Uterus (tissue), 4 donors: Measurements from ENCODE around the gene DDX24. TPM values are rescaled to one million over a fixed set of nuclear protein-coding genes. Genes with fewer than 3 reads are reported as not detected.

ENCODE experiments used
- DNase-seq, 2 donors: peaks; one replicate each; pipeline ENCODE4 v3.0.0-alpha.2; 2019 to 2020
- H3K27ac ChIP-seq, 2 donors: fragments of 200-600 bp; sonication (generic); 1 replicate in 1 of 2; 2 replicates in 1 of 2; pipeline ENCODE4 v1.5.1; 2016 to 2018
- H3K27me3 ChIP-seq, 2 donors: fragments of 200-600 bp; sonication (generic); one replicate each; pipeline ENCODE4 v1.5.1; 2018 to 2019; ENCODE audit warnings: control low read depth in 1 of 2
- H3K36me3 ChIP-seq, 2 donors: fragments of 200-600 bp; sonication (generic); one replicate each; pipeline ENCODE4 v1.5.1; 2019; ENCODE audit warnings: control low read depth in 1 of 2
- H3K4me1 ChIP-seq, 2 donors: fragments of 200-600 bp; sonication (generic); one replicate each; pipeline ENCODE4 v1.5.1; 2018 to 2019; ENCODE audit warnings: control low read depth in 1 of 2
- H3K4me3 ChIP-seq, 2 donors: fragments of 200-600 bp; sonication (generic); 1 replicate in 1 of 2; 2 replicates in 1 of 2; pipeline ENCODE4 v1.5.1; 2018 to 2019; ENCODE audit warnings: mild to moderate bottlenecking in 1 of 2
- H3K9me3 ChIP-seq, 2 donors: fragments of 200-600 bp; sonication (generic); one replicate each; pipeline ENCODE4 v1.5.1; 2019; ENCODE audit warnings: control low read depth in 1 of 2
- POLR2A ChIP-seq, 2 donors: fragments of 450-650 bp; IDR thresholded peaks; one replicate each; pipeline ENCODE4 v1.6.1; 2016; ENCODE audit warnings: antibody characterized with exemption in 2 of 2, mild to moderate bottlenecking in 1 of 2, moderate library complexity in 1 of 2
- intact Hi-C: fragments of 100-400 bp; cut with DNase I; formaldehyde crosslinking; loops from one replicate; pipeline ENCODE4 v1.15.1; 2023; ENCODE audit warnings: low total_unique reads
- total RNA-seq, 4 donors: library from RNA; depleted of rRNA in 3 of 4; stranded (reverse); fragments of >200 nt in 3 of 4; gene quantifications; one replicate each; pipeline versions ENCODE4 v1.1.0 to v1.2.4, GENCODE V29; 2014 to 2023
- TF ChIP-seq, protein P1 (sequence below), 4 experiments: fragments of 200-600 bp in 2 of 4; fragments of 450-650 bp in 2 of 4; sonication (generic) in 2 of 4; IDR thresholded peaks; one replicate each; pipeline ENCODE4 v1.5.1; 2016 to 2019; ENCODE audit warnings: antibody characterized with exemption in 4 of 4, mild to moderate bottlenecking in 2 of 4, moderate library complexity in 1 of 4
- donor health status: DM: yes; HTN: yes; CAD: no.

The DDX24 gene
- total RNA-seq, 4 donors from 2014 or later: 55.6 to 223 (median 116) TPM

GRCh38 chr14:94026889-94027469 lies 54.0 kb downstream of the DDX24 start:
- no peaks in the 10 kb centered on the region for H3K4me1 ChIP-seq
- no peaks in the 10 kb centered on the region for H3K9me3 ChIP-seq
- no peak for DNase-seq
- intact Hi-C loops: no loop called here
- H3K27ac ChIP-seq: no peak overlapping the region
- TF ChIP-seq, protein P1, sequence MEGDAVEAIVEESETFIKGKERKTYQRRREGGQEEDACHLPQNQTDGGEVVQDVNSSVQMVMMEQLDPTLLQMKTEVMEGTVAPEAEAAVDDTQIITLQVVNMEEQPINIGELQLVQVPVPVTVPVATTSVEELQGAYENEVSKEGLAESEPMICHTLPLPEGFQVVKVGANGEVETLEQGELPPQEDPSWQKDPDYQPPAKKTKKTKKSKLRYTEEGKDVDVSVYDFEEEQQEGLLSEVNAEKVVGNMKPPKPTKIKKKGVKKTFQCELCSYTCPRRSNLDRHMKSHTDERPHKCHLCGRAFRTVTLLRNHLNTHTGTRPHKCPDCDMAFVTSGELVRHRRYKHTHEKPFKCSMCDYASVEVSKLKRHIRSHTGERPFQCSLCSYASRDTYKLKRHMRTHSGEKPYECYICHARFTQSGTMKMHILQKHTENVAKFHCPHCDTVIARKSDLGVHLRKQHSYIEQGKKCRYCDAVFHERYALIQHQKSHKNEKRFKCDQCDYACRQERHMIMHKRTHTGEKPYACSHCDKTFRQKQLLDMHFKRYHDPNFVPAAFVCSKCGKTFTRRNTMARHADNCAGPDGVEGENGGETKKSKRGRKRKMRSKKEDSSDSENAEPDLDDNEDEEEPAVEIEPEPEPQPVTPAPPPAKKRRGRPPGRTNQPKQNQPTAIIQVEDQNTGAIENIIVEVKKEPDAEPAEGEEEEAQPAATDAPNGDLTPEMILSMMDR (IDR thresholded peaks at IDR 0.05): no peak
- no peak for TF ChIP-seq POLR2A (IDR thresholded peaks at IDR 0.05)
- H3K36me3 ChIP-seq: no peaks in the 10 kb centered on the region
- no peaks in the 10 kb centered on the region for H3K27me3 ChIP-seq
- H3K4me3 ChIP-seq: peak overlapping the region; percentile 39 to 62

DNA sequence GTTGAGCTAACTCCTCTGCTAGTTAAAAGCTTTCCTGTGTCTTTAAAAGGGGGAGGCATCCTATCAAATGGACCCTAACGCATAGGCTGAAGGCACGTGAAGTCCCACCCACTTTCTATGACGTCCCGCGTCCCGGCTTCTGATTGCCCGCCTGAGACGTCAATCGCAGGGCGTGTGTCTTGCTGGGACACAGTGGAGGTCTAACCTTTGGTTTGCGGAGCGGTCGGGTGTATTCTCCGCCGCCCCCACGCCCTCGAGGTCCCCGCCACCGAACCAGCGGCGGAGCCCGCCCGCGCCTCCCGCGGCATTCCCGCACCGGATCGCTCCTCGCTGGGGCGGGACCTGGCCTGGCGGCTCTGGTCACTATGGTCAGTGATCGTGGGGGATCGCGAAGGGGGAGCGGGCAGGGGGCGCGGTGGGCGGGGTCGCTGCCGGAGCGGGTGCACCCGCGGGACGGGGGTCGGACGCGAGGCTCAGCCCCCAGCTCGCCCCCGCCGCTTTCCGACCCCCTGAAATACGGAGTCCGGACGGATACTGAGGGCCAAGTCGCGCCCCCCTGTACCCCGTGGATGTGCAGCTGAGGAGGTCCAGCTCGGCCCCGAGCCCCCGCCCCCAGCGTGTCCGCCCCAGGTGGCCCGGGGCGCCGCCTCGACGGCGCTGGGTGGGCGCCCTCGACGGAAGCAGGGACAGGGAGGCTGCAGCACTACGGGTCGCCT lies 54.7 kb downstream of the DDX24 start, which contains the start of gene OTUB2:
Gene OTUB2 (plus strand): TSS at position 168 of the 716 bp plus-strand sequence. CDS start 198 bp downstream, at position 366.
- intact Hi-C loops: no loop called here
- Histone ChIP-seq H3K9me3 (no peaks in the 10 kb centered on the region), H3K27me3 (no peaks in the 10 kb centered on the region), H3K27ac (peak within 1 kb of the TSS in 1 of 2 donors; percentile 31), H3K4me1 (no peaks in the 10 kb centered on the region), H3K36me3 (no peaks in the 10 kb centered on the region), H3K4me3 (peak within 1 kb of the TSS; percentile 39 to 62)
- peak; percentile 98 to 99 for DNase-seq
- TF ChIP-seq POLR2A (IDR thresholded peaks at IDR 0.05): no peak
- TF ChIP-seq, protein P1 (IDR thresholded peaks at IDR 0.05): no peak

DNA sequence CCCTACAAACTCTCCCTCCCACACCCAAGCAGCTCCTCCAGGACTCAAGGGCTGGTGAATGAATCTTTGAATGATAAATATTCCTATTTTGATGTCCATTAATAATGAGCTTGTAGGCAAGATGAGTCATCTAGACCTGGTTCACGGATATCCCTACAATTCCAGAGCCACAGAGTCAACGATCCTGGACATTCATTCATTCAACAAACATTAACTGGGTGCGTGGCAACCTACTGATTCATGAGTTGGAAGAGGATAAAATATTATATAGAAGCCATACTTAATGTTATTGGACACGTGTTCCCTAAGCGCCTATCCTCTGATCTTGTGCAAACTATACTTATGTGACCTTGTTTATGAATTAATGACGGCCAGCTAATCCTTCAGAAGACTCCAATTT lies 55.3 kb downstream of the DDX24 start:
- H3K9me3 ChIP-seq: no peaks in the 10 kb centered on the region
- H3K36me3 ChIP-seq: no peaks in the 10 kb centered on the region
- H3K27ac ChIP-seq: no peak overlapping the region
- no peak for DNase-seq
- H3K4me1 ChIP-seq: no peaks in the 10 kb centered on the region
- H3K4me3 ChIP-seq: peak overlapping the region in 1 of 2 donors; percentile 17
- intact Hi-C loops: no loop called here
- no peaks in the 10 kb centered on the region for H3K27me3 ChIP-seq
- no peak for TF ChIP-seq POLR2A (IDR thresholded peaks at IDR 0.05)
- TF ChIP-seq, protein P1 (IDR thresholded peaks at IDR 0.05): no peak

DNA sequence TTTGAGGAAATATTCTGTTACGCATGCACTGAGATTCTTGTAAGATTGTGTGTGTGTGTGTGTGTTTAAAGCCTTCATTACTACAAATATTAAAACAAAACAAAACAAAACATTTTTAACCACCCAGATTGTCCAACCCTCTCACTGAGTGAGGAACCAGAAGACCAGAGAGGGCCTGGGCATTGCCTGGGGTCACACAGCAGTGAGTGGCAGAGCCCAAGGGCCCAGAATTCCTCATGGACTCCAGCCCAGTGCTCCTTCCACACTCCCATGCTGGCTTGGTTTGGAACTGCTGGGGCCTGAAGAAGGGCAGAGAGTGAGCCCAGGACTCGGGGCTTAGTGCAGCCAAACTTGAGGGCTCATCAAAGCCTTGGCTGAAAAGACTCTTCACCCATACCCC lies 56.5 kb downstream of the DDX24 start:
- Histone ChIP-seq H3K9me3 (no peaks in the 10 kb centered on the region), H3K27me3 (no peaks in the 10 kb centered on the region), H3K4me1 (no peaks in the 10 kb centered on the region), H3K27ac (no peak overlapping the region), H3K4me3 (no peak overlapping the region), H3K36me3 (no peaks in the 10 kb centered on the region)
- intact Hi-C loops: no loop called here
- no peak for DNase-seq
- TF ChIP-seq, protein P1 (IDR thresholded peaks at IDR 0.05): no peak
- no peak for TF ChIP-seq POLR2A (IDR thresholded peaks at IDR 0.05)
